ENCODE measurements around the gene SLC35B2.

The SLC35B2 gene

GRCh38 chr6:44221961-44222335 lies 35.4 kb downstream of the SLC35B2 start:
- Histone ChIP-seq H3K9ac (ENCODE audit: low read length) (no peak overlapping the region), H2AFZ (ENCODE audit: low read length) (no peak overlapping the region), H3K27ac (ENCODE audit: low read length) (no peak overlapping the region), H3K36me3 (replicated peaks; ENCODE audit: insufficient read depth, low read length) (no peaks in the 10 kb centered on the region), H3F3A (ENCODE audit: insufficient read depth, low read length) (peaks cover 28% of the 10 kb centered on the region), H3K4me2 (ENCODE audit: low read depth, low read length) (peak overlapping the region; percentile 21; the same call in 1 of the 2 replicates), H3K4me3 (ENCODE audit: low read length) (no peak overlapping the region), H3K9me3 (replicated peaks; ENCODE audit: insufficient read depth, low read length) (no peaks in the 10 kb centered on the region), H3K4me1 (ENCODE audit: low read length) (peaks cover 36% of the 10 kb centered on the region), H3K9me2 (replicated peaks; ENCODE audit: insufficient read depth, low read length) (no peaks in the 10 kb centered on the region), H3K27me3 (replicated peaks; ENCODE audit: insufficient read depth, low read length) (no peaks in the 10 kb centered on the region), H4K20me1 (ENCODE audit: insufficient read depth, low read length) (no peaks in the 10 kb centered on the region), H3K79me2 (ENCODE audit: low read length) (peaks cover 37% of the 10 kb centered on the region)
- no peak for TF ChIP-seq CTCF (IDR thresholded peaks at IDR 0.05; ENCODE audit: low read length)
- TF ChIP-seq EZH2phosphoT487 (IDR thresholded peaks at IDR 0.05; ENCODE audit: low read length) = no peak
- TF ChIP-seq EZH2 (optimal IDR thresholded peaks at IDR 0.05; ENCODE audit: low read depth, low read length) = no peak
- no peak for DNase-seq

DNA sequence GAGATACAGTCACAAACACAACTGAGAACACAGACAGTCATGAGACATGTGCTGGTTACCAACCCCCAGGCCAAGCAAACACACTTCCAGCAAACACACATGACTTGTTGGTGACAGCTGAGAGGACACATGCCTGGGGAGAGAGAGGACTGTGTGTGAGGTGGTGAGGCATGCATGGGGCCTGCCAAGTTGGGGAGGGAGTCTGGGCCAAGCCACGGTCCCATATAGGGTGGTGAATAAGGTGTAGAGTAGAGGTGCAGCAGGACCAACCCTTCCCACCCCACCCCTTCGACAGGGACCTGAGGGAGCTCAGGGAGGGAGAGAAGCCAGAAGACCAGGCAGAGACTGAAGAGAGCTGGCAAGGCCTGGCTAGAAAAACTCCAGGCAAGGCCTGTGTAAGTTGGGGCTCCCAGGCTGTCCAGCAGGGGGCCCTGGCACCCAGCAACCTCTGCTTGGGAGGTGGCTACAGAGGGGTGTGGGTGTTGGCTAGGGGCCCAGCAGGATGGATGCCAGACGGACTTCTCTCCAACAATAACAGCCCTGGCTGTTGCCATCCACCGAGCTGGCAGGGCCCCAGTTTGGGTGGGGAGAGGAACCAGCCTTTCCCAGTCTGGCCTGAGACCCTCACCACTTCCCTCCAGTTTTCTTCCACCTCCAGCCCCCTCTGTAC lies 35.9 kb downstream of the SLC35B2 start:
- no peaks in the 10 kb centered on the region for H3K27me3 ChIP-seq (replicated peaks; ENCODE audit: insufficient read depth, low read length)
- peaks cover 28% of the 10 kb centered on the region for H3F3A ChIP-seq (ENCODE audit: insufficient read depth, low read length)
- peaks cover 32% of the 10 kb centered on the region for H3K79me2 ChIP-seq (ENCODE audit: low read length)
- H4K20me1 ChIP-seq (ENCODE audit: insufficient read depth, low read length) = no peaks in the 10 kb centered on the region
- H3K27ac ChIP-seq (ENCODE audit: low read length) = peak overlapping the region; percentile 61; the same call in 1 of the 2 replicates
- peak overlapping the region; percentile 21; the same call in 1 of the 2 replicates for H3K4me2 ChIP-seq (ENCODE audit: low read depth, low read length)
- no peak for TF ChIP-seq EZH2 (optimal IDR thresholded peaks at IDR 0.05; ENCODE audit: low read depth, low read length)
- peak; percentile 75 for TF ChIP-seq CTCF (IDR thresholded peaks at IDR 0.05; ENCODE audit: low read length)
- no peaks in the 10 kb centered on the region for H3K36me3 ChIP-seq (replicated peaks; ENCODE audit: insufficient read depth, low read length)
- no peaks in the 10 kb centered on the region for H3K9me3 ChIP-seq (replicated peaks; ENCODE audit: insufficient read depth, low read length)
- peaks cover 36% of the 10 kb centered on the region for H3K4me1 ChIP-seq (ENCODE audit: low read length)
- H2AFZ ChIP-seq (ENCODE audit: low read length) = no peak overlapping the region
- H3K4me3 ChIP-seq (ENCODE audit: low read length) = no peak overlapping the region
- peak; percentile 73 for DNase-seq
- no peaks in the 10 kb centered on the region for H3K9me2 ChIP-seq (replicated peaks; ENCODE audit: insufficient read depth, low read length)
- peak overlapping the region; percentile 12; the same call in 1 of the 2 replicates for H3K9ac ChIP-seq (ENCODE audit: low read length)

- DNase-seq = no peak
- H4K20me1 ChIP-seq (ENCODE audit: insufficient read depth, low read length) = no peaks in the 10 kb centered on the region
- no peaks in the 10 kb centered on the region for H3K9me2 ChIP-seq (replicated peaks; ENCODE audit: insufficient read depth, low read length)
- TF ChIP-seq EZH2 (optimal IDR thresholded peaks at IDR 0.05; ENCODE audit: low read depth, low read length) (no peak), EZH2phosphoT487 (IDR thresholded peaks at IDR 0.05; ENCODE audit: low read length) (no peak), CTCF (IDR thresholded peaks at IDR 0.05; ENCODE audit: low read length) (no peak)
- H3K4me1 ChIP-seq (ENCODE audit: low read length) = peaks cover 36% of the 10 kb centered on the region
- no peaks in the 10 kb centered on the region for H3K9me3 ChIP-seq (replicated peaks; ENCODE audit: insufficient read depth, low read length)
- H3K27me3 ChIP-seq (replicated peaks; ENCODE audit: insufficient read depth, low read length) = no peaks in the 10 kb centered on the region
- peaks cover 27% of the 10 kb centered on the region for H3K79me2 ChIP-seq (ENCODE audit: low read length)
- peak overlapping the region; percentile 61; the same call in 1 of the 2 replicates for H3K27ac ChIP-seq (ENCODE audit: low read length)
- peaks cover 28% of the 10 kb centered on the region for H3F3A ChIP-seq (ENCODE audit: insufficient read depth, low read length)
- no peaks in the 10 kb centered on the region for H3K36me3 ChIP-seq (replicated peaks; ENCODE audit: insufficient read depth, low read length)
- H3K4me2 ChIP-seq (ENCODE audit: low read depth, low read length) = no peak overlapping the region
- H3K9ac ChIP-seq (ENCODE audit: low read length) = peak overlapping the region; percentile 12; the same call in 1 of the 2 replicates
- H3K4me3 ChIP-seq (ENCODE audit: low read length) = no peak overlapping the region
- H2AFZ ChIP-seq (ENCODE audit: low read length) = no peak overlapping the region
Observed at GRCh38 chr6:44220913-44221290, 36.4 kb downstream of the SLC35B2 start.
